Measurements from ENCODE around the gene TUG1. TPM values are rescaled to one million over a fixed set of nuclear protein-coding genes. Genes with fewer than 3 reads are reported as not detected.

The TUG1 gene
- total RNA-seq, 1 experiment from 2014 or later: 69.8 TPM

DNA sequence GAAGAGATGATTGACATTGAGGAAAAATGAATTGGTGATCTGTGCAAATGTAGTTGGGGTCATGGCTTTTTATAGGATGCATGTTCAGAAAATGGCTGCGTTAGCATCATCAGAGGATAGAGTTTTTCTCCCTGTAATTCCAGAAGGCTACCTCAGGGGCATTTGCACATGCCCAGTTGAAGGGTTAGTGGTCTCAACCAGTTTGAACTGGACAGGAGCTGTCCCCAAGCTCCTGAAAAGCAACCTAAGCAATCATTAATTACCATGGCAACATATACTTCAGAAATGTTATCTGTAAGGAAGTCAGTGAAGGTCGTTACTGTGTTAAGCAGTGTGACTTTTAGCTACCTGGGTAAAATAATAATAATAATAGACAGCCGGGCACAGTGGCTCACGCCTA lies 29.3 kb downstream of the TUG1 start:
- ChIA-PET CTCF (no interaction called here), POLR2A (no interaction called here)
- DNase-seq (ENCODE audit: low read depth, low spot score) (no peak), ATAC-seq (no peak)
- no peaks in the 10 kb centered on the region for H3K36me3 ChIP-seq (ENCODE audit: control insufficient read depth, insufficient read depth, low read length)
- no TSS peak for BruUV-seq (replicated peaks)
- no peaks in the 10 kb centered on the region for H3K27me3 ChIP-seq (ENCODE audit: control insufficient read depth, insufficient read depth, low read length)
- no peak overlapping the region for H3K27ac ChIP-seq (ENCODE audit: low read length)
- in situ Hi-C loops (cut with HindIII; ENCODE audit: low pct_unique_long_range_greater_than_20kb, low sequenced_read_pairs) (no loop called here), intact Hi-C loops (cut with micrococcal nuclease; ENCODE audit: unreplicated experiment) (no loop called here)
- no peaks in the 10 kb centered on the region for H3K9me3 ChIP-seq (ENCODE audit: control insufficient read depth, insufficient read depth, low read depth, low read length)
- TF ChIP-seq SIN3A (IDR thresholded peaks at IDR 0.05; ENCODE audit: borderline replicate concordance, insufficient read depth, low read depth, low read length) (no peak), TCF7L2 (IDR thresholded peaks at IDR 0.05; ENCODE audit: low read depth, low read length) (no peak), CTCF (IDR thresholded peaks at IDR 0.05) (no peak), POLR2AphosphoS5 (IDR thresholded peaks at IDR 0.05; ENCODE audit: low read depth, low read length) (no peak), REST (IDR thresholded peaks at IDR 0.05; ENCODE audit: insufficient read depth in 1 of 2, low read depth in 2 of 2, low read length in 1 of 2) (no peak)
- H3K4me3 ChIP-seq (ENCODE audit: low read depth in 2 of 2, low read length in 2 of 2): no peak overlapping the region
- H3K4me1 ChIP-seq (ENCODE audit: control insufficient read depth, insufficient read depth, low read length): no peaks in the 10 kb centered on the region

GRCh38 chr22:31001124-31001770 lies 32.2 kb downstream of the TUG1 start:
- H3K9me3 ChIP-seq (ENCODE audit: control insufficient read depth, insufficient read depth, low read depth, low read length): no peaks in the 10 kb centered on the region
- CTCF ChIA-PET: no interaction called here
- H3K4me3 ChIP-seq (ENCODE audit: low read depth in 2 of 2, low read length in 2 of 2): no peak overlapping the region
- DNase-seq (ENCODE audit: low read depth, low spot score) (no peak), ATAC-seq (no peak)
- no peak for TF ChIP-seq REST (IDR thresholded peaks at IDR 0.05; ENCODE audit: insufficient read depth in 1 of 2, low read depth in 2 of 2, low read length in 1 of 2)
- no peak for TF ChIP-seq CTCF (IDR thresholded peaks at IDR 0.05)
- TF ChIP-seq TCF7L2 (IDR thresholded peaks at IDR 0.05; ENCODE audit: low read depth, low read length): no peak
- TF ChIP-seq SIN3A (IDR thresholded peaks at IDR 0.05; ENCODE audit: borderline replicate concordance, insufficient read depth, low read depth, low read length): no peak
- TF ChIP-seq POLR2AphosphoS5 (IDR thresholded peaks at IDR 0.05; ENCODE audit: low read depth, low read length): no peak
- H3K27me3 ChIP-seq (ENCODE audit: control insufficient read depth, insufficient read depth, low read length): no peaks in the 10 kb centered on the region
- POLR2A ChIA-PET: no interaction called here
- in situ Hi-C loops (cut with HindIII; ENCODE audit: low pct_unique_long_range_greater_than_20kb, low sequenced_read_pairs): no loop called here
- intact Hi-C loops (cut with micrococcal nuclease; ENCODE audit: unreplicated experiment): no loop called here
- no peaks in the 10 kb centered on the region for H3K36me3 ChIP-seq (ENCODE audit: control insufficient read depth, insufficient read depth, low read length)
- no peaks in the 10 kb centered on the region for H3K4me1 ChIP-seq (ENCODE audit: control insufficient read depth, insufficient read depth, low read length)
- no peak overlapping the region for H3K27ac ChIP-seq (ENCODE audit: low read length)
- BruUV-seq (replicated peaks): no TSS peak

All from Panc1 (cell line).